ENCODE data around the gene SPOCK3.

- TF ChIP-seq CTCF (IDR thresholded peaks at IDR 0.05) (no peak), POLR2A (IDR thresholded peaks at IDR 0.05) (no peak)
These were observed 12.2 kb downstream of the SPOCK3 start for GRCh38 chr4:167222099-167222498.
